NCI-H146 (cell line): ENCODE results near the gene PRKACA.
"Not testable (repeated sequence)": the region's sequence is repeated elsewhere in the genome, so short reads cannot be mapped to it uniquely, and the experiment has no call there.

Experiments
- DNase-seq: peaks from one replicate; lab custom pipeline; 2025; lab: John Stamatoyannopoulos, UW

PRKACA gene

DNA sequence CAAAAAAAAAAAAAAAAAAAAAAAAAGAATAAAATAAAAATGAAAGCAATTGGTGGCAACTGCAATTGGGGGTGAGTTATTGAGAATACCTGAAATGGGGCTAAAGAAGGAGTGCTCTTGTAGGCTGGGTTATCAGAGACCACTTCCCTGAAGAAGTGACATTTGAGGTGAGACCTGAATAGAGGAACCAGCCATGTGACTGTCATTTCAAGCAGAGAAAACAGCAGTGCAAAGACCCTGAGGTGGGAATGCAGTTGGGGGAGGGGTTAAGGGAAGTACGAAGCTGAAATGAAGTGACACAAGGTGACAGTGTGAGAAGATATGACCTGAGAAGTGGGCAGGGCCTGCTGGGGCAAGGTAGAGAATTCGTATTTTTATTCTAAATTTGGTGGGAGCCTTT, 51.4 kb downstream of the PRKACA start:
- DNase-seq, result no peak

DNA sequence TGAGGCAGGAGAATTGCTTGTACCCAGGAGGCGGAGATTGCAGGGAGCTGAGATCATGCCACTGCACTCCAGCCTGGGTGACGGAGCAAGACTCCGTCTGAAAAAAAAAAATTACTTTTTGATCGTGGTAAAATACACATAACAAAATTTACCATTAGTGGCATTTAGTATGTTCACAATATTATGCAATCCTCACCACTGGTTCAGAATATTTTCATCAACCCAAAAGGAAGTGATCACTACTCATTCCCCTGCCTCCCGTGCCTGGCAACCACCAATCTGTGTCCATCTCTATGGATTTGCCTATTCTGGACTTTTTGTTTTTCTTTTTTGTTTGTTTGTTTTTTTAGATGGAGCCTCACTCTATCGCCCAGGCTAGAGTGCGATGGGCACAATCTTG, 54.5 kb downstream of the PRKACA start:
- DNase-seq, result no peak

DNA sequence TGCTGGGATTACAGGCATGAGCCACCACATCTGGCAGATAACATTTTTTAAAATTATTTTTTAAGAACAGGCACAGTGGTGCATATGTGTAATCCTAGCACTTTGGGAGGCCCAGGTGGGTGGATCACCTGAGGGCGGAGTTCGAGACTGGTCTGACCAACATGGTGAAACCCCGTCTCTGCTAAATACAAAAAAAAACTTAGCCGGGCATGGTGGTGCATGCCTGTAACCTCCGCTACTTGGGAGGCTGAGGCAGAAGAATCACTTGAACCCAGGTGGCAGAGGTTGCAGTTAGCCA, 55.1 kb downstream of the PRKACA start:
- DNase-seq, result no peak

DNA sequence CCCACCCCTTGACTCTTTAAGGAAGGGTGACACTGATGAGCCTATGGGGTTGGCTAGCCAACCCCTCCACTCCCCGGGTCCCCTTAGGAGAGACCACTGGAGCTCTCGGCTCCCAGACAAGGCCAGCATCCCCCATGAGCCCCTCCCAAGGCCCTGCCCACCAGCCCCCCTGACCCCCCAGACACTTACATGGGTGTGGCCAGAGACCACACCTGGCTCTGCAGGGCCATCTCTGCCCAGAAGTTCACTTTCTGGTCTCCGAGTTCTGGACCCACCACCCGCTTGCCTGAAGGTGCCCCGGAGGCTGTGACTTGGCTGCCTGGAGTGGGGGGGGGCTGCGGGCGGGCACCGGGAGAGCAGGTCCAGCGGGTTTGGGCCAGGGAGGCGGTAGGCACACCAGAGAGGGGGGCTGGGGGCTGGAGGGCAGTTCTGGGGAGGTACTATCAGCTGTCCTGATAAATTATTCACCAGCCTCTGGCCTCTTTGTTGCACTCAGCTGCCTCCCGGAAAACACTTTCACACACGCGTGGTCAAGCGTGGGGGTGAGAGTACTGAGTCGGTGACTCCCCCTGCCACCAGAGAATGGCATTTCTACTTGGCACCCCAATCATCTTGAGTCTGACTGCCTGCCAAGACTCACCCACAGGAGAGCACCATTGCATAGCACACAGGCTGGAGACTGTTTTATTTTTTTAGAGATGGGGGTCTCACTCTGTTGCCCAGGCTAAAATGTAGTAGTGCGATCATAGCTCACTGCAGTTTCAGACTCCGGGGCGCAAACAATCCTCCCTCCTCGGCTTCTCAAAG, 55.6 kb downstream of the PRKACA start, which contains the start of gene PALM3:
TSS of gene PALM3 (minus strand) at position 326 of the 807 bp plus-strand sequence. CDS start at position 230, 96 bp downstream.
- DNase-seq, result no peak

DNA sequence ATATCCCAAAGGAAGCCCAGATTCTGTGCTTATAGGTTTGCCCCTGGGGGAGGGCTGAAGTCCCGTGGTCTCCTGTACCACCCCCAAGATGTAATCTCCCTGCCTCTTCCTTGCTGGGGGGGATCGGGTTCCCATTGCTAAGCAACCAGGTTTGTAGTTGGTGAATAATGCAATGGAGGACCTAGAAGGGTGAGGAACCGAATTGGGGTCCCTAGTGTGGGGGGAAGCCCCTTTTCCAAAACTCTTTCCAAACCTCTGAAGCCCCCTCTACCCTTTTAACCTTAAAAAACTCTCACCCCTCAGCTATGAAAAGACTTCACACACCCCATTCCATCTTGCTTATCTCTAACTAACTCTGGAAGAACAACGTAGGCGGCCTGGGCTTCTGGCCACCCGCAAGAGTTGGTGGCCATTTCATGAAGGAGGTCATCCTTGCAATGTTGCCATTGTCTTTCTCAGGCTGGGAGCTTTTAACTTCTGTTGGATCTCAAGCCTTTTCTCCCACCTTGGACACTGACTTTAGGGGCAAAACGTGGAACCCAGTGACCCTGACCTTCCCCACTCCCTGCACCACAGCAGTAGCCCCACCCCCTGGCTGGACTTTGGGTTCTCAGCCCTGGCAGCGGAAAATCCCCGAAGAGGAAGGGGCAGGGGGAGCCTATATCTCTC, 56.3 kb downstream of the PRKACA start:
- DNase-seq, result no peak

DNA sequence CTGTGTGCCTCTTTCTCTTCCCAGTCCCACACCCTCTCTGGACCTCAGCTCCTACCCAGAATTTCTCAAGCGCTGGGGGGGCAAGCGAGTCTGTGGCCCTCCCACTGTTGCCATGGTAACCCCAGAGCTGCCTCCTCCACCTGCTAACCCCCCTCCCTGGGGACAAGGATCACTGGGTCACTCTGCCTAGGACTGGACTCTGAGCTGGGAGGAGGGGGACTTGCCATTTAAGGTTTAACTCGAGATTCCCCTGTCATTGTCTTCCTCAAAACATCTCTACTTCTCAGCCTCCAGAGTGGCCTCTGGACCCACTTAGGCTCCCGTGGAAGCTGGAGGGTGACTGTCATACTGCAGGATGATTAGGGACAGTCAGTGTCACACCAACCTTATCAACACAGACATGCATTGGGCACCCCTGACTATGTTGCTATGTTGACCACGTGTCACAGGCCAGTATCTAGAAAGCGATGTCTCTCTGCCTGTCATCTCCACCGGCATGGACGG, 57.9 kb downstream of the PRKACA start:
- peak; percentile 25 for DNase-seq

DNA sequence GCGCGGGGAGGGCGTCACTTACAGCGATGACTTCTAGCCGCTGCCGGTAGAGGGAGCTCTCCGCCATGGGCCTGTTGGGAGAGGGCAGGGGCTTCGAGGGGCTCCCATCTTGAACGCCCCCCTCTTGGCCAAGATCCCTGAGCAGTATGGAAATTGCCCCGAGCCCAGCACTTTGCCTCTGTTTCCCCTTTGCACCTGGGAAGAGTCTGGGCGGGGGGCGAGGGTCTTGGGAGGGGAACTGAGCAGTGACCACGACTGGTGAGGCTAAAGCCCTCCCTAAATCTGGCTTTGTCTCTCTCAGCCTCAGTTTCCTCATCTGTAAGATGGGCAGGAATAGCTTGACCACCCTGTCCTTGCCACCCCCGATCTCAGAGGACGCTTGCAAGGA, 58.5 kb downstream of the PRKACA start:
- peak; percentile 16 for DNase-seq

DNA sequence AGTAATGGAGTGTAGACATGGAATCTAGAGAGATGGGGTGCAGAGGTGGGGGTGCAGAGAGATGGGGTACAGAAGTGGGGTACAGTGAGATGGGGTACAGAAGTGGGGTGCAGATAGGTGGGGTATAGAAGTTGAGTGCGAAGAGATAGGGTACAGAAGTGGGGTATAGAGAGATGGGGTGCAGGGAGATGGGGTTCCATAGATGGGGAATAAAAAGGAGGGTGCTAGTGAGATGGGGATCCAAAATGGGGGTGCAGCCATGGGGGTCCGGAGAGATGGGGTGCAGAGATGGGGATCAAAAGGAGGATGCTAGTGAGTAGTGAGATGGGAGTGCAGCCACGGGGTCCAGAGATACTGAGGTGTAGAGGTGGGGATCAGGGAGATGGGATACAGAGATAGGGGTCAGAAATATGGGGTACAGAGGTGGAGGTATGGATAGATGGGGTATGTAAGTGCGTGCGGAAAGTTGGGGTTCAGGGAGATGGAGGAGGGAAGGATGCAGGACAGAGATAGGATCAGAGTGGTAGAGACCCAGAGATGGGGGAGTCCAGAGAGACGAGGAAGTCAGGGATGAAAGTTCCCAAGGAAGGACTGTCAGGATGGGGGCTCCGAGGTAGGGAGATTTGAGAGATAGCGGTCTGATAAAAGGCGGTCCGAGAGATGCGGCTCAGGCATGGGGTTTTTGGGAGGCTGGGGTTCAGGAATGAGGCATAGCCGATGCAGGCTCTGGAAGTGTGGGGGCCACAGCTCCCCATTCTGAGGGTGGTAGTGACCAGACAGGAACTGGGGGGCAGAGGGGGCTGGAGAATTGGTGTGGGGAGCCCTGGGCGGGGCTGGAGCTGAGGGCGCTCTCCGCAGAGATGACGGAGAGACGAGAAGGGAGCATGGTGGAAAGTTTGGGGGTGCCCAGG, 59.1 kb downstream of the PRKACA start:
- no peak for DNase-seq

DNA sequence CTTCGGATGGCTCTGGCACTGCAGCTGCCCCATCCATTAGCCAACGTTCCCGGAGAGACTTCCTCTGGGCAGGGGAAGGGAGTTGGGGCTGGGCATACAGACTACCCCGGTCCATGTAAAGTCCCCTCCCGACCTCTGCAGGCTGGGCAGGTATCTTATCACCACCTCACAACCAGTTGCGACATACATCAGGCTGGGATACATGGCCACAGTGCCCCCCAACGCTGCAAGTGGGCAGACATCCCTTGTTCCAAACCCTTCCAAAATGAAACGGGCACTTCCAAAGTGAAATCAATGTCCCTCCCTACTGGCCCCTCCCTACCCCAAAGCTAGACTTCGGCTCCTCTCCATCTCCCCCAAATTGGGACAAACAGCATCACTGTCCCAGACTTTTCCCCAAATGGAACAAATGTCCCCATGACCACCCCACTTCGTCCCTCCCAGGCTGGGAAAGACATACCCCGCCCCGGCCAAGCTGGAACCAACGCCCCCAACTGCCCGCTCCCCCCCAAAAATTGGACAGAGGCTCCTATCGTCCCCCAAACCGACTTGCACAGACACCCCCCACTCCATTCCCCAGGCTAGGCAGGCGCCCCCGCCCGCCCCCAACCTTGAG, 60.7 kb downstream of the PRKACA start:
- no peak for DNase-seq

DNA sequence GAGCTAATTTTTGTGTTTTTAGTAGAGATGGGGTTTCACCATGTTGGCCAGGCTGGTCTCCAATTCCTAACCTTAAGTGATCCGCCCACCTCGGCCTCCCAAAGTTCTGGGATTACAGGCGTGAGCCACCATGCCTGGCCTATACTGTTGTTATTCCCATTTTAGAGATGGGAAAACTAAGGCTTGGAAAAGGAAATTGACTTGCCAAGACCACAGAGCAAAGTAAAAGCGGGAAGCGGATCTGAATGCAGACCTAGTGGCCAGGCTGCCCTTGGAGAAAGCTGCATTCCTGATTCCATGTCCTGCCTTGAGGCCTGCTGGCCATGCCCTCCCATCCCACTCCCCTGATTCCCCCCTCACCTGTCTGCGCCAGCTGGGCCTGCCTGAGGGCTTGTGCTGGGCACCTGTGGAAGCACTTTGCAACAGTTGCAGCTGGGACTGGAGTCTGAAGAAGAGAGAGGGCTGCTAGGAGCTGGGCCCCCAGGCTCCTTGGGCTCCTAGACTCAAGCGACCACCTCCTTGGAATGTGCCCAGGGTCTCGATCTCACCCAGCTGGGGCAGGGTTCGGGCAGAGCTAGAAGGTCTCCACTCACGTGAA, 61.4 kb downstream of the PRKACA start:
- DNase-seq, result peak; percentile 19

DNA sequence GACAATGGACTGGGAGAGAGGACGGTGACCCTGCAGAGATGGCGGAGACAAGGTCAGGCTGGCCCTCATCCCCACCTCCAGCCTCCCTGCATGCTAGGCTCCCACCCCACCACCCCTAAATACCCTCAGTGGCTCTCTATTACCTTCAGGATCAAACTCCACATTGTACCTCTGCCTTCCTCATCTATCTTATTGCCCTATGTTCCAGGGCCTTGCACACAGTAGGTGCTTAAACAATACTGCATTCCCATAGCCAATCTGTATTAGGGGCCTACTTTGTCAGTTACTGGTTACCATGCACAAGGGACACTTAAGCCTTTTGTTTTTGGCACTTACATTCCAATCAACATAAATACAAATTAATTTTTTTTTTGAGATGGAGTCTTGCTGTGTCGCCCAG, 62.2 kb downstream of the PRKACA start:
- DNase-seq, result no peak

DNA sequence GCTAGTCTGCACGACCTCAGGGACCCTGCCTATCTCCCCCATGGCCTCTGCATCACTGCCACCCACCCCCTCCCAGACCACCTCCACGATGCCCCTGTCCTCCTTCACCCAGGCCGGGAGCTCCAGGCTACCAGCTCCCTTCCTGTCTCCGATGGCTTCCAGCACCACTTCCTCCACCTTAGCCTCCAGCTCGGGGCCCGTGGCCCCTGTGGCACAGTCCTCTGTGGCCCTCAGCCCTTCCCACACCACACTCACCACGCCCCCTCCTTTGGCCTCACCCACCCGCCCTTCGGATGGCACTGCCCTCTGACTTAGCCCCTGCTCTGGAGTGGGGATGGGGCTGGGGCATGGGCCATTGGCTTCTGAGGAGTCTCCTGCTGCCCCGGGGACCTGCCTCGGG, 62.8 kb downstream of the PRKACA start:
- no peak for DNase-seq

DNA sequence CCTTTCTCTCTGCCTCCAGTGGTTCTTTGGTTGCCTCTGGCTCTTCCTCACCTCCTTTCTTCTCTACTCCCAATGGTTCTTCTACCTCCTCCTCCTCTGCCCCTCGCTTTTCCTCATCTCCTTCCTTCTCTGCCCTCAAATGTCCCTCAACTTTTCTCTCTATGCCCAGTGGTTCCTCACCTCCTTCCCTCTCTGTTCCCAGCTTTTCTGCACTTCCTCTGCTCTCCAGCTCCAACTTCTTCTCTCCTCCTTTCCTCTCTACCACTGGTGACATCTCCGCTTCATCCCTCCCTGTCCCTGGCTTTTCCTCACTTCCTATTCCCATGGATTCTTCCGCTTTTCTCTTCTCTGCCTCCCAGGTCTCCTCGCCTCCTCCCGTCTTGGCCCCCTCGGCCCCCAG, 63.5 kb downstream of the PRKACA start:
- DNase-seq, result no peak

DNA sequence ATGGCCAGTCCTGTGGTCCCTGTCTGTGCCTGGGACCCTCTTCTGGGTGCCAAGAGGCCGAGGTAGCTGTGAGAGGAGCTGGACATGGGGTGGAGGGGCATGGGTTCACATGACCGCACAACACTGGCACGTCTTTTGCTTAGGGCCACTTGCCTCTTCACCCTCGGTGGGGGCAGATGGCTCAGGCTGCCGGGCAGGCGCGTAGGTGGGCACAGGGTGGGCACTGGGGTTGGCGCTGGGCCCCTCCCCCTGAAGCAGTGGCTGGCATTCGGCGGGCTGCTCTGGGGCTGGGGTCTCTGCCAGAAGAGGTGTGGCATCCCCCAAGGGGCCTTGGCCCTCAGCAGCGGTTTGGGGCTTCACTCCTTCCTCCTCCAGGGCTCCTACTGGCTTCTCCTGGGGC, 64.1 kb downstream of the PRKACA start:
- no peak for DNase-seq

DNA sequence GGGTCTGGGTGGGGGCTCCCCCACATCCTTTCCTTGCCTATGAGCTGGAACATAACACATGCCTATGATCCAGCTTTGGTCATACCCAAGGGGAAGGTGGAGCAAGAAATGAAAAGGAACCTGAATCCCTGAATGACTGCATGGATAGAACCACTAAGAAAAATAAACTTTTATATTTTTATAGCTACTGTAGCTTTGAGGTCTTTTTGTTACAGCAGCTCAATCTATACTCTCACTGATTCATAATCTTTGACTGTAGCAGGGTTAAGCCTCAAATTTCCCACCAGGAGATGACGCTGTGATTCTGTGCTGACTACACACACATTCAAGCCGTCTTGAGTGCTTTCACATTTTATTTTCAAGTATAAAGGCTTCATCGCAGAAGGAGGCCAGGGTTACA, 64.5 kb downstream of the PRKACA start:
- no peak for DNase-seq

DNA sequence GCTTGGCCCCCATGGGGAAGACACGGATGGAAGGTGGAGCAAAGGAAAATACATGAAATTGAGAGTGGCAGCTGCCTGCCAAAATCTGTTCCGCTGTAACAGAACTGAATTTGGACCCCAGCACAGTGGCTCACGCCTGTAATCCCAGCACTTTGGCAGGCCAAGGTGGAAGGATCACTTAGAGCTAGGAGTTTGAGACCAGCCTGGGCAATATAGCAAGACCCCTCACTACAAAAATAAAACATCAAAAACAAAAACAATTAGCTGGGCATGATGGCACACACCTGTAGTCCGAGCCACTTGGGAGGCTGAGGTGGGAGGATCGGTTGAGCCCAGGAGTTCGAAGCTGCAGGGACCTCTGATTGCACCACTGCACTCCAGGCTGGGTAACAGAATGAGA, 65.1 kb downstream of the PRKACA start:
- no peak for DNase-seq

DNA sequence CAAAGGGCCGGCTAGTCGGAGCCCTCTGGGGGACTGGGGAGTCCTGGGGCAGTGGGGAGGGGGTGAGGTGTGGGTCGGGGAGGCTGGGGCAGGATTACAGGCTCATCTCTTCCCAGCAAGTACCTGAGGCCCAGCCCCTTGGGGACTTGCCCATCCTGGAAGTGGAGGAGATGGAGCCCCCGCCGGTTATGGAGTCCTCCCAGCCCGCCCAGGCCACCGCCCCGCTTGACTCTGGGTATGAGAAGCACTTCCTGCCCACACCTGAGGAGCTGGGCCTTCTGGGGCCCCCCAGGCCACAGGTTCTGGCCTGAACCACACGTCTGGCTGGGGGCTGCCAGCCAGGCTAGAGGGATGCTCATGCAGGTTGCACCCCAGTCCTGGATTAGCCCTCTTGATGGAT, 65.6 kb downstream of the PRKACA start:
- no peak for DNase-seq

DNA sequence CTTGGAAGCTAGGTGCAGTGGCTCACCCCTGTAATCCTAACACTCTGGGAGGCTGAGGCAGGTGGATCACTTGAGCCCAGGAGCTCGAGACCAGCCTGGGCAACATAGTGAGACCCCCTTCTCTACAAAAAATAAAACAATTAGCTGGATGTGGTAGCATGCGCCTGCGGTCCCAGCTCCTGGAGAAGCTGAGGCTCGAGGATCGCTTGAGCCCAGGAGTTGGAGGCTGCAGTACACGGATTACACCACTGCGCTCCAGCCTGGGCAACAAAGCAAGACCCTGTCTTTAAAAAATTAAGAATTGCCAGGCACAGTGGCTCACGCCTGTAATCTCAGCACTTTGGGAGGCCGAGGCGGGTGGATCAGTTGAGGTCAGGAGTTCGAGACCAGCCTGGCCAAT, 66.6 kb downstream of the PRKACA start:
- DNase-seq, result not testable (repeated sequence)

DNA sequence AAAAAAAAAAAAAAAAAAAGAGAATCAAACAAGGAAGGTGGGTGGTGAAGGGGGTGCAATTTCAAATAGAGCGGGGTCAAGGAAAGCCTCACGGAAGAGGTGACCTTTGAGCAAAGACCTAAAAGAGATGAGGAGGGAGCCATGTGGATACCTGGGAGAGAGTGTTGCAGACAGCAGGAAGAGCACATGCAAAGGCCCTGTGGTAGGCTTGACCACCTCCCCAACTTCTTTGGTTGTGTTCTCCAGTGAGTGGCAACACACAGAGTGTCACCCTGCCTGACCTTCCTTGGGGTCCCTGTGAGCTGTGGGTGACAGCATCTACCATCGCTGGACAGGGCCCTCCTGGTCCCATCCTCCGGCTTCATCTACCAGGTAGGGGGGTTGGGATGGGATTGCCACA, 67.0 kb downstream of the PRKACA start:
- DNase-seq, result no peak

DNA sequence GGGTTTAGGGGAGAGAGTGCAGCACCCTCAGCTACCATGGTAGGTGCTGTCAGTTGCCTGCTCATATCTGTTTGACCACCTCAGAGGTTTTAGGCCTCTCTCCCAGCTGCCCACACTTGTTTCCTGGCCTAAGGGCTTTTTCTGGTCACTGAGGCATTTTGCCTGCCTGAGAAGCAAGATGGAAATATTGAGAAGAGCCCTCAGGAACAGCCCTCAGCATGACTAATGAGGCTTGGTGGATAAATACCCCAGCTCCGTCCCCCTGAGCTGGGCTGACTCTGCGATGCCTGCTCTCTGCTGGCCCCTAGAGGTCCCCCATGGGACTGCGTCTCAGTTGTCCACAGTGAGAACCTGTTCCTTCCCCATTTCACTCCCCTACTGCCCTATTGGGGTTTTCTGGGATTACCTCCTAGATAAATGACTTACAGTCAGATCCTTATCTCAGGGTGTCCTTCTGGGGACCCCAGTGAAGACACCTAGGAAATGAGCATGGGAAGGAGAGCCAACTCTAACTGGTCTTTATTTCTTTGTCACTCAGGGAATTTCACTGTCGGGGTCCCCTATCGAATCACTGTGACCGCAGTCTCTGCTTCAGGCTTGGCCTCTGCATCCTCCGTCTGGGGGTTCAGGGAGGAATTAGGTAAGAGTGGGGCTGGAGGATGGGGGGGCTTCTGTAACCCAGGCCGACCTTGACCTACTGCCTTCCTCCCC, 69.0 kb downstream of the PRKACA start:
- peak; percentile 39 for DNase-seq

DNA sequence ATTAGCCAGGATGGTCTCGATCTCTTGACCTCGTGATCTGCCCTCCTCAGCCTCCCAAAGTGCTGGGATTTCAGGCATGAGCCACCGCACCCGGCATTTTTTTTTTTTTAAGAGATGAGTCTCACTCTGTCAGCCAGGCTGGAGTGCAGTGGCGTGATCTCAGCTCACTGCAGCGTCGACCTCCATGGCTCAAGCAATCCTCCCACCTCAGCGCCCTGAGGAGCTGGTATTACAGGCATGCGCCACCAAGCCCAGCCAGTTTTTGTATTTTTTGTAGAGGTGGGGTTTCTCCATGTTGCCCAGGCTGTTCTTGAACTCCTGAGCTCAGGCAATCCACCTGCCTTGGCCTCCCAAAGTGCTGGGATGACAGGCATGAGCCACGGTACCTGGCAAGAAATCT, 69.7 kb downstream of the PRKACA start:
- not testable (repeated sequence) for DNase-seq
